NCI-H1092 treated with DMSO at 0.1 percent for 48 hours (cell line): ENCODE measurements around the gene HDDC2.

ENCODE experiments used
- DNase-seq: peaks from one replicate; lab custom pipeline; 2025; lab: John Stamatoyannopoulos, UW

HDDC2 gene

GRCh38 chr6:125233202-125233601, 68.6 kb downstream of the HDDC2 start:
- no peak for DNase-seq

- no peak for DNase-seq
Measured at GRCh38 chr6:125232466-125232865, 69.3 kb downstream of the HDDC2 start.

GRCh38 chr6:125231574-125232343, 70.0 kb downstream of the HDDC2 start:
- DNase-seq, result no peak

- no peak for DNase-seq
Measured at GRCh38 chr6:125231133-125231532, 70.6 kb downstream of the HDDC2 start.

- no peak for DNase-seq
Measured at GRCh38 chr6:125230674-125231073, 71.1 kb downstream of the HDDC2 start.

GRCh38 chr6:125228981-125229479, 72.7 kb downstream of the HDDC2 start:
- DNase-seq, result no peak

- DNase-seq, result no peak
Measured at GRCh38 chr6:125227244-125227643, 74.5 kb downstream of the HDDC2 start.
